ENCODE results near the gene MTCL1.

MTCL1 gene

GRCh38 chr18:8776013-8776943 is 70.9 kb downstream of the MTCL1 start:
- DNase-seq, result no peak

- no peak for DNase-seq
Measured at GRCh38 chr18:8777846-8778245, 72.5 kb downstream of the MTCL1 start.

- no peak for DNase-seq
Measured at GRCh38 chr18:8778386-8778785, 73.0 kb downstream of the MTCL1 start.

GRCh38 chr18:8778824-8779223 is 73.5 kb downstream of the MTCL1 start:
- DNase-seq, result no peak

GRCh38 chr18:8779251-8779650 is 73.9 kb downstream of the MTCL1 start:
- no peak for DNase-seq

GRCh38 chr18:8780227-8780626 is 74.9 kb downstream of the MTCL1 start:
- no peak for DNase-seq

- no peak for DNase-seq
Measured at GRCh38 chr18:8781671-8782070, 76.3 kb downstream of the MTCL1 start.

- no peak for DNase-seq
Measured at GRCh38 chr18:8783335-8783993, 78.1 kb downstream of the MTCL1 start.

- DNase-seq, result no peak
Measured at GRCh38 chr18:8783994-8784530, 78.7 kb downstream of the MTCL1 start.

- DNase-seq, result no peak
Measured at GRCh38 chr18:8785261-8785660, 79.9 kb downstream of the MTCL1 start.

- no peak for DNase-seq
Measured at GRCh38 chr18:8785855-8786482, 80.6 kb downstream of the MTCL1 start.

- no peak for DNase-seq
Measured at GRCh38 chr18:8786483-8787370, 81.4 kb downstream of the MTCL1 start.

- no peak for DNase-seq
Measured at GRCh38 chr18:8787371-8787670, 82.0 kb downstream of the MTCL1 start.

- DNase-seq, result no peak
Measured at GRCh38 chr18:8787794-8788193, 82.4 kb downstream of the MTCL1 start.

GRCh38 chr18:8788503-8789429 is 83.4 kb downstream of the MTCL1 start:
- DNase-seq, result no peak

GRCh38 chr18:8791171-8791651 is 85.9 kb downstream of the MTCL1 start:
- no peak for DNase-seq

GRCh38 chr18:8792688-8793316 is 87.4 kb downstream of the MTCL1 start:
- no peak for DNase-seq

GRCh38 chr18:8793445-8794155 is 88.2 kb downstream of the MTCL1 start:
- no peak for DNase-seq

GRCh38 chr18:8794156-8794933 is 89.0 kb downstream of the MTCL1 start:
- no peak for DNase-seq
